CD8-positive, alpha-beta memory T cell (primary cell): ENCODE results near the gene ADAM8. TPM values are rescaled to one million over a fixed set of nuclear protein-coding genes. Genes with fewer than 3 reads are reported as not detected.
"Not testable (repeated sequence)": the region's sequence is repeated elsewhere in the genome, so short reads cannot be mapped to it uniquely, and the experiment has no call there.

Experiments
- CTCF ChIA-PET: fragments of 350-600 bp; sonication (Branson Sonifier 250); formaldehyde crosslinking; loops from one replicate; lab custom pipeline; 2021; ENCODE audit warnings: antibody characterized with exemption; lab: Charles Lee
- POLR2A ChIA-PET: fragments of 350-600 bp; sonication (Branson Sonifier 250); formaldehyde crosslinking; loops from one replicate; lab custom pipeline; 2021; ENCODE audit warnings: antibody characterized with exemption; lab: Charles Lee
- DNase-seq, 5 donors: peaks; one replicate each; pipeline versions ENCODE4 v3.0.0 to v3.0.0-alpha.2; 2020 to 2022; ENCODE audit warnings: mixed read lengths in 1 of 5
- H3K27ac ChIP-seq: one replicate; pipeline ENCODE4 v1.7.0; 2013; ENCODE audit warnings: low read depth, mild to moderate bottlenecking, low read length, moderate library complexity
- H3K27me3 ChIP-seq: 2 replicates; pipeline ENCODE4 v1.7.0; 2013; ENCODE audit warnings: low read length, mild to moderate bottlenecking; ENCODE audit not compliant: insufficient read depth, poor library complexity, severe bottlenecking
- H3K36me3 ChIP-seq: 2 replicates; pipeline ENCODE4 v1.7.0; 2013; ENCODE audit warnings: mild to moderate bottlenecking, low read length, moderate library complexity; ENCODE audit not compliant: insufficient read depth
- H3K4me1 ChIP-seq: 2 replicates; pipeline ENCODE4 v1.7.0; 2013; ENCODE audit warnings: mild to moderate bottlenecking, low read length, moderate library complexity; ENCODE audit not compliant: insufficient read depth
- H3K4me3 ChIP-seq: 2 replicates; pipeline ENCODE4 v1.7.0; 2013; ENCODE audit warnings: mild to moderate bottlenecking, low read length
- H3K9me3 ChIP-seq: 2 replicates; pipeline ENCODE4 v1.7.0; 2013; ENCODE audit warnings: mild to moderate bottlenecking, low read length
- H3K27ac Mint-ChIP-seq, 8 donors: one replicate each; pipeline ENCODE4 v1.8.0; 2020 to 2021; ENCODE audit warnings: mixed read lengths in 8 of 8, mild to moderate bottlenecking in 6 of 8, inconsistent platforms in 3 of 8, moderate library complexity in 3 of 8
- H3K27me3 Mint-ChIP-seq, 2 donors: one replicate each; pipeline ENCODE4 v1.8.0; 2020 to 2021; ENCODE audit warnings: mixed read lengths in 2 of 2, mild to moderate bottlenecking in 1 of 2, moderate library complexity in 1 of 2
- H3K36me3 Mint-ChIP-seq, 3 donors: one replicate each; pipeline ENCODE4 v1.8.0; 2020 to 2021; ENCODE audit warnings: mixed read lengths in 3 of 3, inconsistent platforms in 1 of 3, mild to moderate bottlenecking in 1 of 3
- H3K4me1 Mint-ChIP-seq, 3 donors: one replicate each; pipeline ENCODE4 v1.8.0; 2020 to 2021; ENCODE audit warnings: mixed read lengths in 3 of 3, inconsistent platforms in 1 of 3, mild to moderate bottlenecking in 1 of 3
- H3K4me3 Mint-ChIP-seq, 7 donors: one replicate each; pipeline ENCODE4 v1.8.0; 2020 to 2021; ENCODE audit warnings: mixed read lengths in 7 of 7, mild to moderate bottlenecking in 6 of 7, moderate library complexity in 4 of 7, inconsistent platforms in 2 of 7
- H3K9me3 Mint-ChIP-seq, 5 donors: one replicate each; pipeline ENCODE4 v1.8.0; 2020 to 2022; ENCODE audit warnings: mixed read lengths in 5 of 5, mild to moderate bottlenecking in 3 of 5, moderate library complexity in 2 of 5, inconsistent platforms in 1 of 5
- polyA plus RNA-seq: library from polyadenylated mRNA; unstranded; fragments of 300-500 nt; fragmentation: Illumina TruSeq; gene quantifications from one replicate; pipeline ENCODE4 v1.2.3, GENCODE V29; 2021
- total RNA-seq, 2 experiments: library from RNA; stranded (reverse); gene quantifications; one replicate each; pipeline ENCODE4 v1.2.3, GENCODE V29; 2021

ADAM8 gene
- total and polyA plus RNA-seq, 3 experiments from 2014 or later: 67.0 to 74.9 (median 70.0) TPM

DNA sequence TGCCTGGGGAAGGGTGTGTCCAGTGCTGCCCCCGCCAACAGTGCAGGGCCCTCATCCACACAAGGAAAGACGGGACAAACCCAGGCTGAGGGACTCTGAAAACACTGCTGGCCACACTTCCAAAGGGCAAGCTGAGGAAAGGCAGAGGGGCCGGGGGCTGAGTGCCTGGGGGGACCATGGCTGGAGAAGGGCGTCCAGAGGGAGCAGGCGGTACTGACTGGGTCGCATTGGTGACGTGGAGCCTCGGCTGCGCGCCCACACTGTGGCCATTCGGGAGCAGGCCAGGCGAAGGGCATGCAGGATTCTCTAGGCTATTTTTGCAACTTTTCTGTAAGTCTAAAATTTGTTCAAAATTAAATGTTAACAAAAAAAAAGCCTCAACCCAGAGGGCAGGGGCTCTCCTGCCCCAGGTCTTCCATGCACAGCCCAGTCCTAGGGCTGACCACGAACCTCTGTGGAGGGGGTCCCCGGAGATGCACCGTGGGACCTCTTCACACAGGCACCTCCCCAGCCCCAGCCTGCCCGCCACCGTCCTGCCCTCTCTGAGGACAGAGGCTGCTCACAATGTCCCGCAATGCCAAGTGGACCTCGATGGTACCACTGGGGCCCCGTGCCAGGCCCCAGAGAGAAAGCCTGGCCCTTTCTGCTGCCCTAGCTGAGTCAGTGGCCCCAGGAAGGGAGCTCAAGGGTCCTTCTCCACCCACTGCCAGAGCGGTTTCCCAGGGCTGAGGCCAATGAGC is 10.4 kb downstream of the ADAM8 start:
- ChIA-PET POLR2A (no interaction called here), CTCF (interaction anchor here (0.9 to 1.7 kb wide), 2 partner anchors 9 to 12 kb away, joined by 4 to 5 read pairs; no protein-coding TSS in a partner anchor)
- Histone ChIP-seq H3K9me3 (no peaks in the 10 kb centered on the region), H3K4me3 (no peak overlapping the region), H3K27me3 (no peaks in the 10 kb centered on the region), H3K4me1 (peaks cover 35% of the 10 kb centered on the region), H3K27ac (no peak overlapping the region), H3K36me3 (peaks cover 11% of the 10 kb centered on the region)
- Mint-ChIP-seq H3K4me3 (peak overlapping the region in 2 of 7 donors; percentile 37 to 42), H3K27ac (peak overlapping the region in 4 of 8 donors; percentile 33 to 90 (median 68)), H3K27me3 (peaks cover 0 to 2% of the 10 kb centered on the region in 2 donors), H3K9me3 (no peaks in the 10 kb centered on the region), H3K4me1 (peaks cover 26 to 43% (median 40%) of the 10 kb centered on the region in 3 donors), H3K36me3 (peaks cover 0 to 33% (median 0%) of the 10 kb centered on the region in 3 donors)
- DNase-seq: no peak

DNA sequence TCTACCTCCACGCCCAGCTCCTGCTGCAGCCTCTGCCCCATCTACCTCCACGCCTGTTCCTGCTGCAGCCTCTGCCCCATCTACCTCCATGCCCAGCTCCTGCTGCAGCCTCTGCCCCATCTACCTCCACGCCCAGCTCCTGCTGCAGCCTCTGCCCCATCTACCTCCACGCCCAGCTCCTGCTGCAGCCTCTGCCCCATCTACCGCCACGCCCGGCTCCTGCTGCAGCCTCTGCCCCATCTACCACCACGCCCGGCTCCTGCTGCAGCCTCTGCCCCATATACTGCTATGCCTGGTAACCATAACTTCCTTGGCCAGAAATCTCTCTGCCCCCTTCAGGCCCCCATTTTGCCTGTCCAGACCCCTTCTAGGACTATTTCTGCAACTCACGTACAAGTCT is 11.6 kb downstream of the ADAM8 start:
- H3K27me3 Mint-ChIP-seq, H3K9me3 ChIP-seq, DNase-seq, H3K9me3 Mint-ChIP-seq, H3K27me3 ChIP-seq, H3K4me3 ChIP-seq, H3K27ac ChIP-seq, POLR2A ChIA-PET, H3K36me3 ChIP-seq: not testable (repeated sequence)
- peaks cover 46% of the 10 kb centered on the region for H3K4me1 ChIP-seq
- H3K4me3 Mint-ChIP-seq: peak overlapping the region in 4 of 7 donors; percentile 26 to 75 (median 38)
- H3K36me3 Mint-ChIP-seq: peaks cover 0 to 24% (median 0%) of the 10 kb centered on the region in 3 donors
- CTCF ChIA-PET: interaction anchor here (0.7 kb wide), 1 partner anchor 805 kb away, joined by 3 read pairs; no protein-coding TSS in a partner anchor
- peaks cover 36 to 55% (median 51%) of the 10 kb centered on the region in 3 donors for H3K4me1 Mint-ChIP-seq
- peak overlapping the region in 5 of 8 donors; percentile 45 to 88 (median 71) for H3K27ac Mint-ChIP-seq

DNA sequence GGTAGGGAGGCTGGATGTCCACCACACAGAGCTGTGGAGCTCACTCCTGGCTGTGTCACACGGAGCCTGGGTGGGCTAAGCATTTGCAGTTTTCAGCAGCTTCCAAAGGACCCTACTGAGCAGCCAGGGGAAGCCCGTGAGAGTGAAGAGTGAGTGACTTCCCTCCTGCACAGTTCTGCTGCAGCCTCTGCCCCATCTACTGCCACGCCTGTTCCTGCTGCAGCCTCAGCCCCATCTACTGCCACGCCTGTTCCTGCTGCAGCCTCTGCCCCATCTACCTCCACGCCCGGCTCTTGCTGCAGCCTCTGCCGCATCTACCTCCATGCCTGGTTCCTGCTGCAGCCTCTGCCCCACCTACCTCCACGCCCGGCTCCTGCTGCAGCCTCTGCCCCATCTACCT is 12.2 kb downstream of the ADAM8 start:
- peak overlapping the region; percentile 52 to 99 (median 86) for H3K27ac Mint-ChIP-seq
- Histone ChIP-seq H3K27me3 (no peaks in the 10 kb centered on the region), H3K4me3 (no peak overlapping the region), H3K36me3 (no peaks in the 10 kb centered on the region), H3K4me1 (peaks cover 52% of the 10 kb centered on the region), H3K27ac (no peak overlapping the region), H3K9me3 (no peaks in the 10 kb centered on the region)
- H3K4me1 Mint-ChIP-seq: peaks cover 39 to 61% (median 57%) of the 10 kb centered on the region in 3 donors
- ChIA-PET POLR2A (interaction anchor here (1.0 to 1.8 kb wide), 2 partner anchors 12 to 14 kb away, joined by 7 to 9 read pairs; partner anchors contain the start of gene ADAM8), CTCF (interaction anchor here (0.7 to 1.5 kb wide), 7 partner anchors 11 to 805 kb away, joined by 3 to 10 read pairs (median 4); no protein-coding TSS in a partner anchor)
- H3K4me3 Mint-ChIP-seq: peak overlapping the region; percentile 38 to 71 (median 64)
- peaks cover 0 to 2% of the 10 kb centered on the region in 2 donors for H3K27me3 Mint-ChIP-seq
- DNase-seq: peak in 3 of 5 donors; percentile 27 to 74 (median 32)
- no peaks in the 10 kb centered on the region for H3K9me3 Mint-ChIP-seq
- peaks cover 0 to 20% (median 0%) of the 10 kb centered on the region in 3 donors for H3K36me3 Mint-ChIP-seq

DNA sequence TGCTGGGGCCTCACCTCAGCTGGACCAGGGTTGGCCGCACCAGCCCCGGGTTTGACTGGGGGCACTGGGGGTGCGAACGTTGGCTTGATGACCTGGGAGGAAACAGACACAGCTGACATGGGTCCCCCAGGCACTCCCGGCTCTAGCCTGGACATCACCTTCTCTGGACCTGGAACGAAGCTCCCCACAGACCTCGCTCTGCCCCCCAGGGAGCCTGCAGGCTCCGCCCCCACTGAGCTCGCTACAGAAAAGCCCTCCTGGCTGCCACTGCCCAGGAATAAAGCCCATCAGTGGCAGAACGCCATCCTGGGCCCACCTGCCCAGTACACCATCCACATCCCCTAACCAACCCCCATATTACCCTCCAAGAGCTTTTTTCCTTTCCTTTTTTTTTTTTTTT is 13.0 kb downstream of the ADAM8 start:
- Histone ChIP-seq H3K9me3 (no peaks in the 10 kb centered on the region), H3K27me3 (no peaks in the 10 kb centered on the region), H3K4me1 (peaks cover 60% of the 10 kb centered on the region), H3K36me3 (no peaks in the 10 kb centered on the region), H3K4me3 (no peak overlapping the region), H3K27ac (no peak overlapping the region)
- POLR2A ChIA-PET: interaction anchor here (1.0 to 1.8 kb wide), 2 partner anchors 12 to 14 kb away, joined by 7 to 9 read pairs; partner anchors contain the start of gene ADAM8
- Mint-ChIP-seq H3K4me1 (peaks cover 45 to 67% (median 63%) of the 10 kb centered on the region in 3 donors), H3K9me3 (no peaks in the 10 kb centered on the region), H3K27ac (peak overlapping the region in 7 of 8 donors; percentile 51 to 99 (median 88)), H3K27me3 (peaks cover 0 to 2% of the 10 kb centered on the region in 2 donors), H3K4me3 (peak overlapping the region in 3 of 7 donors; percentile 31 to 71 (median 45)), H3K36me3 (peaks cover 0 to 14% (median 0%) of the 10 kb centered on the region in 3 donors)
- no peak for DNase-seq
- CTCF ChIA-PET: interaction anchor here (0.7 to 1.5 kb wide), 5 partner anchors 11 to 65 kb away, joined by 3 to 10 read pairs (median 5); no protein-coding TSS in a partner anchor

DNA sequence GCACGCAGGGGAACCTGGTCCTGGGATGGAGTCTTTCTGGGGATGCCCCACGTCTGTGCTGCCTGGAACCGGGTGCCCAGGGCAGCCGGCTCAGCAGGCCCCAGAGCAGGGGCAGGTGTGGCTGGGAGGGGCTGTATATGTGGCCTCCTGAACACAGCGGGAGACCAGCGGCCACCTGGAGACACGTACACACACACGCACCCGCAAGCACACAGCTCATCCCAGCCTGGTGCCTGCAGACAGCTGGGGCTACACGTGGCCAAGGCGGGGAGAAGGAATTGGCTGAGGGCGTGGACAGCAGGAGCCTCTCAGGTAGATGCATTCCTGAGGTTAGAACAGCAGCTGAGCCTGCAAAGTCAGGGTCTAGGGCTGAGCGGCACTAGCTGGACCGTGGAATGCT is 14.0 kb downstream of the ADAM8 start:
- Mint-ChIP-seq H3K27ac (peak overlapping the region; percentile 50 to 99 (median 91)), H3K36me3 (peaks cover 0 to 11% (median 0%) of the 10 kb centered on the region in 3 donors), H3K27me3 (peaks cover 0 to 2% of the 10 kb centered on the region in 2 donors), H3K4me1 (peaks cover 50 to 76% (median 68%) of the 10 kb centered on the region in 3 donors), H3K4me3 (peak overlapping the region in 6 of 7 donors; percentile 73 to 89 (median 79)), H3K9me3 (no peaks in the 10 kb centered on the region)
- no peak for DNase-seq
- Histone ChIP-seq H3K36me3 (no peaks in the 10 kb centered on the region), H3K27me3 (no peaks in the 10 kb centered on the region), H3K4me1 (peaks cover 70% of the 10 kb centered on the region), H3K4me3 (no peak overlapping the region), H3K27ac (peak overlapping the region; percentile 9), H3K9me3 (no peaks in the 10 kb centered on the region)
- ChIA-PET POLR2A (interaction anchor here (1.3 kb wide), 1 partner anchor 16 kb away, joined by 7 read pairs; no protein-coding TSS in a partner anchor), CTCF (interaction anchor here (1.1 to 1.7 kb wide), 4 partner anchors 12 to 67 kb away, joined by 3 to 6 read pairs (median 4); no protein-coding TSS in a partner anchor)

DNA sequence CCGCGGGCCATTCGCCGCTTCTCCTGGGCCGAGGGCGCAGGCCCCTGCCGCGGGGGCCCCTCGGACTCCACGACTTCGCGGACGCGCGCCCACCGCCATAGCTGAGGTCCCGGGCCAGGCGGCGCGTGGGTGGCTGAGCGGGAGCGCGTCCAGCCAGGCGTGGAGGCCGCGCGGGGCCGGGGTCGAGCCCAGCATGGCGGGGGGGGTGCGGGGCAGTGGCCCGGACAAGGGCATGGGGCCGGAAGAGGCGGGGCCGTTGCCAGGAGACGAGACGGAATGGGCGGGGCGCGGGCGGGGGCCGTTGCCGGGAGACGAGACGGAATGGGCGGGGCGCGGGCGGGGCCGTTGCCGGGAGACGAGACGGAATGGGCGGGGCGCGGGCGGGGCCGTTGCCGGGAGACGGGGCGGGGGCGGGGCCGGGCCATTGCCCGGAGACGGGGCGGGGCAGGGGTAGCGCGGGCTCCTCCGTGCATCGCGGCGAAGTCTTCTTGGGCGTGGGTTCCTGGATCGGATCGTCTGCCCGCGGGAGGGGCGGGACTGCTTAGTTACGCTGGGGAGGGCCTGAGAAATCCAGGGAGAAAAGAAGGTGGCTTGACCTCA is 14.8 kb downstream of the ADAM8 start:
- Mint-ChIP-seq H3K27ac (peak overlapping the region; percentile 76 to 99 (median 91)), H3K4me3 (peak overlapping the region; percentile 73 to 92 (median 79)), H3K4me1 (peaks cover 57 to 84% (median 76%) of the 10 kb centered on the region in 3 donors), H3K27me3 (peaks cover 0 to 2% of the 10 kb centered on the region in 2 donors), H3K36me3 (peaks cover 0 to 9% (median 0%) of the 10 kb centered on the region in 3 donors), H3K9me3 (no peaks in the 10 kb centered on the region)
- CTCF ChIA-PET: interaction anchor here (1.1 to 2.0 kb wide), 5 partner anchors 13 to 68 kb away, joined by 3 to 6 read pairs (median 5); no protein-coding TSS in a partner anchor
- POLR2A ChIA-PET: interaction anchor here (1.3 to 3.7 kb wide), 2 partner anchors 16 kb away, joined by 7 to 15 read pairs; no protein-coding TSS in a partner anchor
- DNase-seq: peak; percentile 75 to 91 (median 82)
- Histone ChIP-seq H3K27ac (peak overlapping the region; percentile 69), H3K27me3 (no peaks in the 10 kb centered on the region), H3K4me3 (peak overlapping the region; percentile 45), H3K4me1 (peaks cover 78% of the 10 kb centered on the region), H3K36me3 (no peaks in the 10 kb centered on the region), H3K9me3 (no peaks in the 10 kb centered on the region)
